HG03045 (cell line): ENCODE results near the gene RAP1A.

Source experiments
- ATAC-seq: cut with Tn5 transposase; IDR thresholded peaks from one replicate; pipeline ENCODE4 v1.9.1; 2021; ENCODE audit warnings: mild to moderate bottlenecking, moderate library complexity; ENCODE audit not compliant: unreplicated experiment

RAP1A gene

DNA sequence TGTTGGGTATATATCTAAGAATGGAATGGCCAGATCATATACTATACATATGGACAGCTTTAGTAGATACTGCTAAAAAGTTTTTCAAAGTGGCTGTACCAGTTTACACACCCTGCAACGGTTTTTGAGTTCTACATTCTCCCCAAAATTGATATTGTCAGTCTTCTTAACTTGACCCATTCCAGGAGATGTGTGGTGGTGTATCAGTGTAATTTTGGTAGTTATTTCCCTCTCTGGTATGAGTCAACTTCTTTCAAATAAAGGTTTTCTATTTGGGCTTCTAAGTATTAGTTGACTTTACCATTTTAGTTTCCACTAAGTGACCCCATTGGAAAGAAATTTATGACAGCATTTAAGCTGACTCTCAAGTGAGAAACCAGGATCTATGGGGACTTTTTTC is 90.4 kb downstream of the RAP1A start:
- no peak for ATAC-seq

DNA sequence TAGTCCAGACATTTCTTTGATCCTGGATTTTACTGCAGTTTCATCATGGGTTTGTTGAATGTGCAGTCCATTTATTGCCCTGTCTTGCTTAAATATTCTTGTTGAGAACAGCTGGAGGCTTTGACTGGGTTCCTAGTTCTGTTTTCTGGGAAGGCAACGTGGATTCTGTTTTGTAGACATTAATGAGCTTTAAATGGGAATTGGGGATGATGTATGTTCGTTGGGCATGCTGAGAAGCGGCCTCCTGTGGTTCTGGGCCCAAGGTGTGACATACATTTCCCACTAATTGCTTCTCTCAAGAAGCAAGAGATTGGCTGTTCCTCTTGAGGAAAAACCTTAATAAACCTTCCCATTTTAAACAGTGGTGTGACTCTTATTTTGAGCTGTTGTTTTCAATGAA is 96.7 kb downstream of the RAP1A start:
- no peak for ATAC-seq

DNA sequence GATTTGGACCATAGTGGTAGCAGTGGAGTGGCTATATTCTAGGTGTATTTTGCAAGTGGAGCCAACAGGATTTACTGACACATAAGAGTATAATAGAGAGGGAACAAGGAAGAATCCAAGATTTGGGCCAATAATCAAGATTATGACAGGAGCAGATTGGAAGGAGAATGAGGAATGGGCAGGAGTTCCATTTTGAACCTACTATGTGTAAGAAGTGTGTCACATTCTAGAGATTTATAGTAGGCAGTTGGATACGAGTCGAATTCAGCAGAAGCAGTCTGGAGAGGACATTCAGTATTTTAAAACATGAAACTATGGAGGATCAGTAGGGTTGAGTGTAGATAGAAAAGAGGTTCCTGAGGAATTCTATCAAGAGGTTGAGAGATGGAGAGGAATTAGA is 97.9 kb downstream of the RAP1A start:
- no peak for ATAC-seq

DNA sequence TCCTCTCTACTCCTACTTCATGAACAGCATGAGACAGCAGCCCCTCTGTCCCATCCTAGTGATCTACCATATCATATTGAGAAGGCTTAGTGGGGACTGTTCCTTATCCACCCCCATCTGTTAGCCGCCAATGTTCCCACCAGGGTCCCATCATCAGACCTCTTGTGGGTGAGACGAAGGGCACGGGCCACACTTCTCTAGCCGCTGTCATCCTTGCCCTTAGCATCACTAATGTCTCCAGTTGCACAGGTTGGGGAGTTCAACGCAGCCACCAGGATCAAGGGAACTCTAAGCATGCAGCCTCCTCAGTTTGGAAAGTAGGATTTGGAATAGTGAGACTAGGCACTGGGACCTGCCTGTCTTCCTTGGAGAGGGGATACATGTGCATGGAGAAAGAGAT is 99.5 kb downstream of the RAP1A start:
- ATAC-seq, result no peak

- ATAC-seq, result no peak
Observed at GRCh38 chr1:111719674-111720132, 100.1 kb downstream of the RAP1A start.

- ATAC-seq, result no peak
Observed at GRCh38 chr1:111720274-111720976, 100.8 kb downstream of the RAP1A start.

DNA sequence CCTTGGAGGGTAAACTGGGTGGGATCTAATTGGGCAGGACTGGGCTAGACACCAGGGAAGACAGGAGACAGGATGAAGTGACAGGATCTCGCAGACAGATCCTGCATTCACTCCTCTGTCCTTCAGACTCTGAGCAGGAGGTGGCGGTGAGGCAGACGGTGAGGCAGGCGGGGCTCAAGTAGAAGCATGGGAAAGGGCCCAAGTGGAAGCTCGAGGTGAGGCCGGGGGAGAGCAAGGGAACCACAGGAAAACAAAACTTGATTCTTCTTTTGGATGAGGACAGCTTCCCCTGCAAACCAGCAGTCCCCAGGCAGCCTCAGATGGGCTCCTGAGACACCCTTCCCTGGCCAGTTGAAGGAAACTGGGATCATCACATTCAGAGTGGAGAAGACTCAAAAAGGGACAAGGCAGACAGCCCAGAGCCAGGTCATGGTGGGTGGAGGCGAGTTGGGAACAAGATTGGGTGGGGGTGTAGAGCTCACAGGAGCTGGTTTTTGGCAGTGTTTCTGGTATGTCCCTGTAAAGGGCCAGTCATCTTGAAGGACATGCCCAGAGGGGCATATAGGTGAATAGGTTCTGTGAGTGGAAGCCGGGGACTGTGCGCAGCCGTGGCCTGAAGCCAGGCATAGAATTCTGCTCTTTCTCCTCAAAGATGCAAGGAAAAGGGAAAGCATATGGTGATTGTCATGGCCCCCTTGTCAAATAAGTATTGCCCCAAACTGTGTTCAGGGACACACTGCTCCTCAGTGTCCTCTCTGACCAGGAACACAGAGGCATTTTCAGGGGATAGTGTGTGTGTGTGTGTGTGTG is 101.6 kb downstream of the RAP1A start:
- no peak for ATAC-seq

- no peak for ATAC-seq
Observed at GRCh38 chr1:111723091-111723806, 103.7 kb downstream of the RAP1A start.

- no peak for ATAC-seq
Observed at GRCh38 chr1:111723871-111724270, 104.3 kb downstream of the RAP1A start.

DNA sequence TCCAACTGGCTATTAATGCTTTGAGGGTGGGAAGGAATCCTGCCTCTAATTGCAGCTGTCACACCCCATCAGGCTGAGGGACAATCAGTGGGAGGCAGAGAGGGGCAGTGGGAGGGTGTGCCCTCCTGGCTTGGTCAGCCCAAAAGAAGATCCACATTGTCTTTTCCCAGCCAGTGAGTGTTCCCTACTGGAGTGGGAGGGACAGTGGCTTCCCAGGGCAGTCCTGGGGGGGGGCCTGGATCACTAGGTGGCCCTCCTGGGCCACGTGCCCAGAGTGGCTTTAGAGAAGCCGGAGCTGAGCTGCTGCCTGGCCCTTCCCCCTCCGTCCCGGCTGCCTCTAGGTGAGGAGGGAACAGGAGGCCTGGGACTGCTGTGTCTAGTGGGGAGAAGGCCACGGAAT is 105.6 kb downstream of the RAP1A start:
- no peak for ATAC-seq

GRCh38 chr1:111727056-111727455 is 107.5 kb downstream of the RAP1A start:
- ATAC-seq, result no peak

- no peak for ATAC-seq
Observed at GRCh38 chr1:111729271-111729921, 109.8 kb downstream of the RAP1A start.

DNA sequence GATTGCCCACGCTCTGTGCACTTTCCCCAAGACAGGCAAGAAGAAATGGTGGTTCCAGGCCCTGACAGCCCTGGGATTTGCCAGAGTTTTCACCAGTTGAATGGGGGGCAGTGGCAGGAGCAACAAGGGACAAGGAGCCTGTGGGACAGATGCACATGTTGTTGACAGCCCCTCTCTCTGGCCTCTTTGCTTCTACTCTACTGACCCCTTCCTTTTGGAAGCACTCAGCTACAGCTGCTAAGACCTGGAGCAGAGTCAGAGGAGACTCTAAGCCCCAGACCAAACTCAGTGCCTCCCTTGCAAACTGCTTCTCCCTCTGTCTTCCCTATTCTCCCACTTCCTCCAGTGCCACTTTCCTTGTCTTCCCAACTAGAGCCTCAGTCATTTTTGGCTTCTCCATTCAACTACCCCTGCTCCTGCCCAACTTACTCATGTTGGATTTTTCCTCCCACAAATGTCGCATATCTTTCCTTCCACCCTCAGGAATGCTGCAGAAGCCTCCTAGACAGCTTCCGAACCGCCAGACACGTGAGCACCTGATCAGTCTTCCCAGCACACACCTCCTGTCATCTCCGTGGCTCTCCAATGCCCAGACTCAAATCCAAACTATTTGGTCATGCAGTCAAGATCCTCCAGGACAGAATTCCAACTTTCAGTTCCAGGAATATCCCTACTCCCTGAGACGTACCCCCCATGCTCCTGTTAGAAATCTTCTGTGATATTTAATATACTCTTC is 110.5 kb downstream of the RAP1A start:
- ATAC-seq, result no peak

DNA sequence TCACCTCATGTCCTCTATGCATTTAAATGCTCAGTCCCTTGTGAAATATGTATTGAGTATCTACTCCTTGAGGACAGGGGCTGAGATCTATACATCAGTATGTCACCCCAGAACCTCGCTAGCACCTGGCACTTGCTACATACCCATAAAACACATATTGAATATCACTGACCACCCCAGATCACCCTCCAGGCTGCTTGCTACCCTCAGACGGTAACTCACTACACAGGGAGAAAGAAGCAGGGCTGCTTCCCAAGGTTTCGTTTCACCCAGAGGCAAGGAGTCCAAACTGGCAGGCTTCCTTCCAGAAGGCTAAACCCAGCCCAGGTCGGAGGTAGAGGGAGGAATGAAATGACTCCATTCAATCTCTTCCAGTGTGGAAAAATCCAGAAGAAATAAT is 111.1 kb downstream of the RAP1A start:
- no peak for ATAC-seq

DNA sequence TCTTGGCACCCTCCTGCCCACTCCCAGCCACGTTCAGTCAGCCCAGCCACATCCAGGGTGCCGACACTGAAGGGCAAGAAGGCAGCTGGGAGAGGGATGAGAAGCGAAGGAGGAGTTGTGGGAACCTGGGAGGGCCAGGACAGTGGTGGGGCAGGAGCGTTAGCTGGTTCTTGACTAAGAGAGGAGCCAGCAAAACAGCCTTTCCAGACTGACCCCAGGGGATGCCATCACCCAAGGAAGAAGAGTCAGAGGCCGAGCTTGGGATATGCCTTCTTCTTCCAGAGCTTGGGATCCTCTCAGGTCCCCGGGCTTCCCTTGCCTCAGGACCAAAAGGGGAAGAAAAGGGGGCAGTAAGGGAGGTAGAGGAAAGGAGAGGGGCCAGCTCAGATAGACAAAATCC is 112.4 kb downstream of the RAP1A start:
- ATAC-seq, result no peak

GRCh38 chr1:111732718-111733117 is 113.1 kb downstream of the RAP1A start:
- no peak for ATAC-seq

DNA sequence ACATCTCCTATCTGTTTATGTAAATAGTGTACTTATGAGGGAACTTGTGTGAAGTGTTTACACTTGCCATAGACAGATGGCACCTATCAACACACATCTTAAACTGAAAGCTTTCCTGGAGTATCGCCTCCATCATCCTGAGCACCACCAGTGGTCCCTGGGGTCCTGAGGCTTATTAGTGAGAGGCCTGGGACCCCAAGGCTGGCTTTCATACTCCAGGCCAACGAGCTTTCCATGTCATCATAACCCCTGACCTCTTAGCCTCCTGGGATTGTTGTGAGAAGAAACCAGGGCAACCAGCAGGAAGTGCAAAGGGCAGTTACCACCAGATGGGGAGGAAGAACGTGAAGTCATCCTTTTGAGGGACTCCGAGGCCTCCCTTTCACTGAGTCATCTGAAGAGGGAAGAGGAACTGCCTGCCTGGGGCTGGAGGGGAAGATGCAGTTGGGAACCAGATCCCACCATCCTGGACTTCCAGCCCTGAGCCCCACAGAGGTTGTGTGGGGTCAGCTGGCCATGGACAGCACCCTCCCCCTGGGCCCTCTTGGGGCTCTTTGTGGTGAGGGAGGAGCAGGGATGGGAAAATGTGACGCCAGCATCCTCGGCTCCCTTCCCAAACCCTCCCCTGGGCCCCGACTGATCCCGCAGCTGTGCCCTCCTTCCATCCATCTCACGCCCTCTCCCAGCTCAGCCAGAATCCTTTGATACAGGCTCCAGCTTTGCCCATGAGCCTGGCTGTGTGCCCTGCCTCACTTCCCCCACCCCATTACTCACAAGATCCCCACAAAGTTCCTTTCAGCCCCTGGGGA is 113.8 kb downstream of the RAP1A start:
- ATAC-seq, result no peak

DNA sequence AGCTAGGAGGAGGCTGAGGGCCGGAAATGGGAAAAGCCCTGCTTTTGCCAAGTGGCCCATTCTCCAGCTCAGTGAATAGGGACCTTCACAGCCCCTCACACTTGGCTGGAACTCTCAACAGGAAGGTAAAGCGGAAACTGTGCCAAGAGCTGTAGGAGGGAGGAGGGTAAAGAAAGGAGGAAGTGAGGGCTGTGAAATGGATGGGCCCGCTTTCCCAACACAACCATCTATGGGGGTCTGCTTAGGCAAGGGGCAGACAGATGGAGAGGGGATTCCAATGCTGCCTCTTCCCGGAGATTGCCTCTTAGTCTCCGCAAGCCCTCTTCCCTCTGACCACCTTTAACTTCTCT is 114.4 kb downstream of the RAP1A start:
- no peak for ATAC-seq

- ATAC-seq, result no peak
Observed at GRCh38 chr1:111734426-111734825, 114.8 kb downstream of the RAP1A start.

GRCh38 chr1:111734856-111735255 is 115.3 kb downstream of the RAP1A start:
- no peak for ATAC-seq
